ENCODE results near the gene JADE1.

The JADE1 gene

DNA sequence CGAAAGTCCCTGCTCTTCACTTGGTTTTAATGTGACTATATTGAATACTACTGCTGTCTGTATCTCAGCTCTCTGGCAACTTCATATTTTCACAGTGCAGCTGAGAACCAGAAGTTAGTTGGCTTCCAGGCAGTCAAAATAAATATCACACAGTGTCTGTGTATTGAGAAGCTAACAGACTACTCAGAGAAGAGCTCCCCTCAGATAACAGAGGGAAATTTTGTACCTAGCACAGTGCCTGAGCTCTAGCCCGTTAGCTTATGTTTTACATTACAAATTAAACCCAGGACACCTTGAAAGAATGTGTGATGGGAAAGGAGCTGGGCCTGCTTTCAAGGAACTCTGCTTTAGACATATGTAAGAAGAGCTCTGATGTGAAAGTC, 22.7 kb downstream of the JADE1 start (continued):
- TF ChIP-seq, protein P1, sequence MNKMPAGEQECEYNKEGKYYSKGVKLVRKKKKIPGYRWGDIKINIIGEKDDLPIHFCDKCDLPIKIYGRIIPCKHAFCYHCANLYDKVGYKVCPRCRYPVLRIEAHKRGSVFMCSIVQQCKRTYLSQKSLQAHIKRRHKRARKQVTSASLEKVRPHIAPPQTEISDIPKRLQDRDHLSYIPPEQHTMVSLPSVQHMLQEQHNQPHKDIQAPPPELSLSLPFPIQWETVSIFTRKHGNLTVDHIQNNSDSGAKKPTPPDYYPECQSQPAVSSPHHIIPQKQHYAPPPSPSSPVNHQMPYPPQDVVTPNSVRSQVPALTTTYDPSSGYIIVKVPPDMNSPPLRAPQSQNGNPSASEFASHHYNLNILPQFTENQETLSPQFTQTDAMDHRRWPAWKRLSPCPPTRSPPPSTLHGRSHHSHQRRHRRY (tag by site-specific recombination; IDR thresholded peaks at IDR 0.05) = no peak
- TF ChIP-seq MZF1 (tag by site-specific recombination; IDR thresholded peaks at IDR 0.05; ENCODE audit: borderline replicate concordance) = no peak
- no peak for TF ChIP-seq ZNF629 (tag by site-specific recombination; IDR thresholded peaks at IDR 0.05)

DNA sequence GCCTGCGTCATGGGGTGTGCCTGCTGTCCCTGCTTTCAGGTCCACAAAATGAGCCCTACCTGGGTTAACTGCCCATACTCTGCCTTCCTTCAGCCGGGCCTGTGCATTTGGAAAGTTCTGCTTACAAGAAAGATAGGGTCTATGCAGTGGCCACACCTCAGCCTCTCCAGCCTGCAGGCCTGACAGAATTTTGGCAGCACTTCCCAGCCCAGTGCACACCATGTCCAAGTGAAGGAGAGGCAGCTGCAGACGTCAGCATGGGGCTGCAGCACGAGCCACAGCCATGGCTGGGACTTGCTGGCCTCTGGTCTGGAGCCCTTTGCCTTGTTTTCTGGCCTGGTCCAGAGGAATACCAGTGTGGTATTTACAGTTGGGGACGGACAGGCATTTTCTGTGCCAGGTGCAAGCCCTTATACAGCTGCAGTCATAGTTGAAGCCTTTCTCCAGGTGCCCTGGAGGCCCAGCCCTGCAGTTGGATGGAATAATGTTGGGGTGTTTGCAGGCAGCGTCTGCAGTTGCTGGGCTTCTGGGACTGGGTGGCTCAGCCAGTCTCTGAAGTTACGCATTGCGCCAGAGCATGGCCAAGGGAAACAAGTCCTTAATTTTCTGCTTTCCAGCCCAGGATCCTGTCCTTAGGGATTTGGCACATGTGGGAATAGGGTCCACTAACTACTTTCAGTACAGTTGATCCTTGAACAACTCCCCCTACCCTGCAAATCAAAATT, 26.2 kb downstream of the JADE1 start:
- no peak overlapping the region for H3K27ac ChIP-seq (ENCODE audit: extremely low read depth, low read depth, low read length)
- no peaks in the 10 kb centered on the region for H3K9me3 ChIP-seq (ENCODE audit: control insufficient read depth, insufficient read depth, low read depth, low read length)
- peaks cover 14% of the 10 kb centered on the region for H3K4me1 ChIP-seq (ENCODE audit: control insufficient read depth, insufficient read depth, low read length)
- H3K4me3 ChIP-seq (ENCODE audit: low read depth, low read length) = no peak overlapping the region
- POLR2A ChIA-PET = no interaction called here
- TF ChIP-seq GLIS2 (tag by site-specific recombination; IDR thresholded peaks at IDR 0.05) (no peak), TCF7L2 (IDR thresholded peaks at IDR 0.05; ENCODE audit: borderline replicate concordance, low read depth, low read length) (no peak), ZNF626 (tag by site-specific recombination; IDR thresholded peaks at IDR 0.05) (no peak)
- H3K36me3 ChIP-seq (ENCODE audit: control insufficient read depth in 2 of 2, insufficient read depth in 1 of 2, low read length in 2 of 2) = peaks cover 0 to 27% of the 10 kb centered on the region in 2 experiments; a peak in 1 of 3 replicates
- CTCF ChIA-PET = no interaction called here

DNA sequence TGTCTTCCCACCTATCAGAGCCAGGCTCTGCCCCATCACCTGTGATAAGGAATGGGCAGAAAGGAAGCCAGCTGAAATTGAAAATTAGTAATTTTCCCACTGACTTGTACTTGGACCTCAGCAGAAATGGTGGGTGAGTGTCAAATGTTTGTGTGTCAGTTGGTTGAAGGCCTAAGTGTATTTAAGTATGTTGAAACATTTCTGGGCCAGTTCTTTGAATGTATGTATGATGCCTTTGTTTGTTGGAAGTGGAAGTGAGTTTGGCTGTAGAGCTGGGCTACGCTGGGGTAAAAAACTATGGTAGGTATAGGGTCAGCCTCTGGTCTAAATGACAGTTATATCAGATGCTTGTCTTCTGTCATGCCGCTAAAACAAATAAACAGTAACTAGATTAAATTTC, 27.7 kb downstream of the JADE1 start:
- POLR2A ChIA-PET = no interaction called here
- CTCF ChIA-PET = interaction anchor here (1.1 kb wide), 1 partner anchor 27 kb away, joined by 5 read pairs; no protein-coding TSS in a partner anchor
- Histone ChIP-seq H3K27ac (ENCODE audit: extremely low read depth, low read depth, low read length) (no peak overlapping the region), H3K9me3 (ENCODE audit: control insufficient read depth, insufficient read depth, low read depth, low read length) (no peaks in the 10 kb centered on the region), H3K36me3 (ENCODE audit: control insufficient read depth in 2 of 2, insufficient read depth in 1 of 2, low read length in 2 of 2) (peaks cover 0 to 25% of the 10 kb centered on the region in 2 experiments; a peak in 1 of 3 replicates), H3K4me1 (ENCODE audit: control insufficient read depth, insufficient read depth, low read length) (peaks cover 8% of the 10 kb centered on the region), H3K4me3 (ENCODE audit: low read depth, low read length) (no peak overlapping the region)
- TF ChIP-seq ZNF560 (tag by site-specific recombination; IDR thresholded peaks at IDR 0.05; ENCODE audit: borderline replicate concordance) (no peak), ZNF114 (tag by site-specific recombination; IDR thresholded peaks at IDR 0.05) (no peak), SCRT1 (tag by site-specific recombination; IDR thresholded peaks at IDR 0.05; ENCODE audit: borderline replicate concordance) (no peak), ZNF501 (tag by site-specific recombination; IDR thresholded peaks at IDR 0.05) (no peak), ZNF621 (tag by site-specific recombination; IDR thresholded peaks at IDR 0.05) (no peak), ZNF157 (tag by site-specific recombination; IDR thresholded peaks at IDR 0.05) (no peak), ZNF544 (tag by site-specific recombination; IDR thresholded peaks at IDR 0.05) (no peak)

DNA sequence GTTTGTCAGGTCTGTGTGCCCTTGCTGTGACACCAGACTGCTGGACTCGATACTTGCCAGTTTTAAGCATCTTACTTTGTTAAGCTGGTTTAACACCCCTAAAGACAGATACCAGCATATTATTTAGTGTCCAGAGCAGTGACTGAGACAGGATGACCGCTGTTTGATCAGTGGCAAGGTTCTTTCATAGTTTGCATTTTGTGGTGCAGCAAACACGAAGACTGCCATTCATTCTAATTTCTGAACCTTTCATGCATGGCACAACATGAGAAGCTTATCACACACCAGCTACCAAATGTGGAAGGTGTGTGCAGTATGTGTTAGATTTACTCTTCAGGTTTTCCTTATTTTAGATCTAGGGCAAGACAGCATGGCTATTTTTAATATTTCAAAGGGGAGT, 28.2 kb downstream of the JADE1 start:
- Histone ChIP-seq H3K4me3 (ENCODE audit: low read depth, low read length) (no peak overlapping the region), H3K9me3 (ENCODE audit: control insufficient read depth, insufficient read depth, low read depth, low read length) (no peaks in the 10 kb centered on the region), H3K4me1 (ENCODE audit: control insufficient read depth, insufficient read depth, low read length) (peaks cover 5% of the 10 kb centered on the region), H3K36me3 (ENCODE audit: control insufficient read depth in 2 of 2, insufficient read depth in 1 of 2, low read length in 2 of 2) (peaks cover 0 to 24% of the 10 kb centered on the region in 2 experiments; a peak in 1 of 3 replicates), H3K27ac (ENCODE audit: extremely low read depth, low read depth, low read length) (no peak overlapping the region)
- ChIA-PET POLR2A (no interaction called here), CTCF (interaction anchor here (0.6 to 1.1 kb wide), 2 partner anchors 25 to 26 kb away, joined by 3 to 5 read pairs; no protein-coding TSS in a partner anchor)
- TF ChIP-seq ZNF24 (tag by site-specific recombination; IDR thresholded peaks at IDR 0.05) = no peak
- TF ChIP-seq ZIC2 (tag by site-specific recombination; IDR thresholded peaks at IDR 0.05) = no peak
- no peak for TF ChIP-seq ZBTB21 (tag by site-specific recombination; IDR thresholded peaks at IDR 0.05)
- TF ChIP-seq GFI1B (tag by site-specific recombination; IDR thresholded peaks at IDR 0.05) = no peak
- TF ChIP-seq ZNF747 (tag by site-specific recombination; IDR thresholded peaks at IDR 0.05) = no peak
- no peak for TF ChIP-seq ZNF48 (tag by site-specific recombination; IDR thresholded peaks at IDR 0.05)
- no peak for TF ChIP-seq ZSCAN16 (tag by site-specific recombination; IDR thresholded peaks at IDR 0.05)
- no peak for TF ChIP-seq SP3 (tag by site-specific recombination; IDR thresholded peaks at IDR 0.05)
- no peak for TF ChIP-seq ZNF555 (tag by site-specific recombination; conservative IDR thresholded peaks at IDR 0.05)
- no peak for TF ChIP-seq ZNF398 (tag by site-specific recombination; IDR thresholded peaks at IDR 0.05)
- TF ChIP-seq ZNF324 (tag by site-specific recombination; IDR thresholded peaks at IDR 0.05) = no peak
- TF ChIP-seq ZNF19 (tag by site-specific recombination; IDR thresholded peaks at IDR 0.05; ENCODE audit: low read depth) = no peak

Data from HEK293 (cell line).